HEK293 (cell line): Measurements from ENCODE around the gene SLFN12L.

Source experiments
- CTCF ChIA-PET: fragments of 350-600 bp; formaldehyde crosslinking; extraction: SDS; loops from one replicate; lab custom pipeline; 2021; ENCODE audit warnings: antibody characterized with exemption; lab: Yijun Ruan, JAX
- POLR2A ChIA-PET: fragments of 300-600 bp; formaldehyde crosslinking; extraction: SDS; loops from one replicate; lab custom pipeline; 2020; ENCODE audit warnings: antibody characterized with exemption, inconsistent platforms; lab: Yijun Ruan, JAX
- H3K27ac ChIP-seq: fragments of 200-500 bp; sonication (Bioruptor generic); 2 replicates; pipeline ENCODE4 v1.5.1; 2014; ENCODE audit warnings: low read depth, low read length, control low read depth, inconsistent platforms; ENCODE audit errors: extremely low read depth
- H3K36me3 ChIP-seq, 2 experiments: fragments of 200-500 bp in 1 of 2; sonication (Bioruptor generic) in 1 of 2; 1 replicate in 1 of 2; 2 replicates in 1 of 2; pipeline ENCODE4 v1.5.1; 2014 to 2017; ENCODE audit warnings: inconsistent platforms in 2 of 2, low read length in 2 of 2; ENCODE audit not compliant: control insufficient read depth in 2 of 2, insufficient read depth in 1 of 2
- H3K4me1 ChIP-seq: fragments of 200-500 bp; sonication (Bioruptor generic); 2 replicates; pipeline ENCODE4 v1.5.1; 2014; ENCODE audit warnings: mild to moderate bottlenecking, low read length, inconsistent platforms; ENCODE audit not compliant: control insufficient read depth, insufficient read depth
- H3K4me3 ChIP-seq: 2 replicates; pipeline ENCODE4 v1.5.1; 2011; ENCODE audit warnings: low read depth, mild to moderate bottlenecking, control low read depth, low read length, moderate library complexity
- H3K9me3 ChIP-seq: fragments of 200-500 bp; sonication (Bioruptor generic); 2 replicates; pipeline ENCODE4 v1.5.1; 2014; ENCODE audit warnings: low read depth, low read length, inconsistent platforms; ENCODE audit not compliant: control insufficient read depth, insufficient read depth
- HOXC10 ChIP-seq: sonication (generic); formaldehyde crosslinking; IDR thresholded peaks from 2 replicates; pipeline ENCODE4 v1.8.1; 2023; ENCODE audit warnings: mild to moderate bottlenecking, missing genetic modification reagents
- SP3 ChIP-seq: fragments of 450-650 bp; formaldehyde crosslinking; IDR thresholded peaks from 2 replicates; pipeline ENCODE4 v1.5.1; 2016; ENCODE audit warnings: missing biosample characterization, missing genetic modification characterization
- SP7 ChIP-seq: fragments of 450-650 bp; formaldehyde crosslinking; IDR thresholded peaks from 2 replicates; pipeline ENCODE4 v1.5.1; 2016; ENCODE audit warnings: missing biosample characterization, missing genetic modification characterization
- ZNF221 ChIP-seq: fragments of 450-650 bp; formaldehyde crosslinking; IDR thresholded peaks from 2 replicates; pipeline ENCODE4 v1.5.1; 2017; ENCODE audit warnings: missing biosample characterization, missing genetic modification characterization, borderline replicate concordance
- ZNF366 ChIP-seq: fragments of 450-650 bp; formaldehyde crosslinking; conservative IDR thresholded peaks from 2 replicates; pipeline ENCODE4 v1.5.1; 2016; ENCODE audit warnings: missing biosample characterization, missing genetic modification characterization
- ZNF585B ChIP-seq: fragments of 450-650 bp; formaldehyde crosslinking; IDR thresholded peaks from 2 replicates; pipeline ENCODE4 v1.5.1; 2016; ENCODE audit warnings: missing biosample characterization, missing genetic modification characterization
- ZNF785 ChIP-seq: fragments of 450-650 bp; formaldehyde crosslinking; IDR thresholded peaks from 2 replicates; pipeline ENCODE4 v1.5.1; 2016; ENCODE audit warnings: missing biosample characterization, missing genetic modification characterization
- TF ChIP-seq, protein P1 (sequence below): fragments of 450-650 bp; formaldehyde crosslinking; IDR thresholded peaks from 2 replicates; pipeline ENCODE4 v1.5.1; 2016; ENCODE audit warnings: missing biosample characterization, missing genetic modification characterization, borderline replicate concordance
- TF ChIP-seq, protein P2 (sequence below): fragments of 450-650 bp; formaldehyde crosslinking; IDR thresholded peaks from 2 replicates; pipeline ENCODE4 v1.5.1; 2017; ENCODE audit warnings: missing biosample characterization, missing genetic modification characterization
- TF ChIP-seq, protein P3 (sequence below): fragments of 450-650 bp; formaldehyde crosslinking; IDR thresholded peaks from 2 replicates; pipeline ENCODE4 v1.5.1; 2016; ENCODE audit warnings: missing biosample characterization, missing genetic modification characterization

Gene SLFN12L

DNA sequence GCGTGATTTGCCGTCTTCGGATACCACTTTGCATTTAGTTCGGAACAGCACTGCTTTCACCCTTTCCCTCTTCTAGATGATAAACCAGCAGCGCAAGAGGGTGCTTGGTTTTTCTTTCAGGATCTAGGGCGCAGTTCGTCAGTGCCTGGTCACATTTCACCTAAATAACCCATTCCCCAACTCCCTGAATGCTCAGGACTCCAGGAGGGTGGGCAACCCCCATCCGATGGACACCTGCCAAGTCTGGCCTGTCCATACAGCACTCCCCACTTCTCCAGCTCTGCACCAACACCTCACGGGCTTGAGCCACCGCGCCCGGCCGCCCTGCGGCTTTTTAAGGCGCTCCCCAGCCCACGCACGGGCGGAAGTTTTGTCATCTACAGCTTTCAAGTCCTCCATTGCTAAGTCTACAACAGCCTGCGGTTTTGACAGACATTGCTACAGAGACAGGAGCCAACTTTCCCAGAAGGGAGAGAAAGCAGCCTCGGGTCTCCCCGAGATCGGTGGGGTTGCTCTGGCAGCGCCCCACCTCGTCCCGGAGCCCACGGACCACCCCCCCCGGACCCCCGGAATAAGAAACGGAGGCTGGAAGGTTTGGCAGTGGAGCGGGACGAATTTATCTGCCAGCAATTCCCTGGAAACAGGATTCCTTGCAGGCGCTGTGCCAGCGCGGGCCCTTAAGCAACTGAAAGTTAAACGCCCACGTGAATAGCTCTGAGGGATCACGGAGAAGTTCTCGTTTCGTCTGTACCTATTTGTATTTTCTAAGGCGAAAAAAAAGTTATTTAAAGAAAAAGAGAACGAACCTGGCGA lies 50.4 kb downstream of the SLFN12L start (continued):
- TF ChIP-seq, protein P1, sequence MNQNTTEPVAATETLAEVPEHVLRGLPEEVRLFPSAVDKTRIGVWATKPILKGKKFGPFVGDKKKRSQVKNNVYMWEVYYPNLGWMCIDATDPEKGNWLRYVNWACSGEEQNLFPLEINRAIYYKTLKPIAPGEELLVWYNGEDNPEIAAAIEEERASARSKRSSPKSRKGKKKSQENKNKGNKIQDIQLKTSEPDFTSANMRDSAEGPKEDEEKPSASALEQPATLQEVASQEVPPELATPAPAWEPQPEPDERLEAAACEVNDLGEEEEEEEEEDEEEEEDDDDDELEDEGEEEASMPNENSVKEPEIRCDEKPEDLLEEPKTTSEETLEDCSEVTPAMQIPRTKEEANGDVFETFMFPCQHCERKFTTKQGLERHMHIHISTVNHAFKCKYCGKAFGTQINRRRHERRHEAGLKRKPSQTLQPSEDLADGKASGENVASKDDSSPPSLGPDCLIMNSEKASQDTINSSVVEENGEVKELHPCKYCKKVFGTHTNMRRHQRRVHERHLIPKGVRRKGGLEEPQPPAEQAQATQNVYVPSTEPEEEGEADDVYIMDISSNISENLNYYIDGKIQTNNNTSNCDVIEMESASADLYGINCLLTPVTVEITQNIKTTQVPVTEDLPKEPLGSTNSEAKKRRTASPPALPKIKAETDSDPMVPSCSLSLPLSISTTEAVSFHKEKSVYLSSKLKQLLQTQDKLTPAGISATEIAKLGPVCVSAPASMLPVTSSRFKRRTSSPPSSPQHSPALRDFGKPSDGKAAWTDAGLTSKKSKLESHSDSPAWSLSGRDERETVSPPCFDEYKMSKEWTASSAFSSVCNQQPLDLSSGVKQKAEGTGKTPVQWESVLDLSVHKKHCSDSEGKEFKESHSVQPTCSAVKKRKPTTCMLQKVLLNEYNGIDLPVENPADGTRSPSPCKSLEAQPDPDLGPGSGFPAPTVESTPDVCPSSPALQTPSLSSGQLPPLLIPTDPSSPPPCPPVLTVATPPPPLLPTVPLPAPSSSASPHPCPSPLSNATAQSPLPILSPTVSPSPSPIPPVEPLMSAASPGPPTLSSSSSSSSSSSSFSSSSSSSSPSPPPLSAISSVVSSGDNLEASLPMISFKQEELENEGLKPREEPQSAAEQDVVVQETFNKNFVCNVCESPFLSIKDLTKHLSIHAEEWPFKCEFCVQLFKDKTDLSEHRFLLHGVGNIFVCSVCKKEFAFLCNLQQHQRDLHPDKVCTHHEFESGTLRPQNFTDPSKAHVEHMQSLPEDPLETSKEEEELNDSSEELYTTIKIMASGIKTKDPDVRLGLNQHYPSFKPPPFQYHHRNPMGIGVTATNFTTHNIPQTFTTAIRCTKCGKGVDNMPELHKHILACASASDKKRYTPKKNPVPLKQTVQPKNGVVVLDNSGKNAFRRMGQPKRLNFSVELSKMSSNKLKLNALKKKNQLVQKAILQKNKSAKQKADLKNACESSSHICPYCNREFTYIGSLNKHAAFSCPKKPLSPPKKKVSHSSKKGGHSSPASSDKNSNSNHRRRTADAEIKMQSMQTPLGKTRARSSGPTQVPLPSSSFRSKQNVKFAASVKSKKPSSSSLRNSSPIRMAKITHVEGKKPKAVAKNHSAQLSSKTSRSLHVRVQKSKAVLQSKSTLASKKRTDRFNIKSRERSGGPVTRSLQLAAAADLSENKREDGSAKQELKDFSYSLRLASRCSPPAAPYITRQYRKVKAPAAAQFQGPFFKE (tag by site-specific recombination), result no peak
- TF ChIP-seq ZNF785, result no peak
- TF ChIP-seq, all 188 proteins: peak for 0

DNA sequence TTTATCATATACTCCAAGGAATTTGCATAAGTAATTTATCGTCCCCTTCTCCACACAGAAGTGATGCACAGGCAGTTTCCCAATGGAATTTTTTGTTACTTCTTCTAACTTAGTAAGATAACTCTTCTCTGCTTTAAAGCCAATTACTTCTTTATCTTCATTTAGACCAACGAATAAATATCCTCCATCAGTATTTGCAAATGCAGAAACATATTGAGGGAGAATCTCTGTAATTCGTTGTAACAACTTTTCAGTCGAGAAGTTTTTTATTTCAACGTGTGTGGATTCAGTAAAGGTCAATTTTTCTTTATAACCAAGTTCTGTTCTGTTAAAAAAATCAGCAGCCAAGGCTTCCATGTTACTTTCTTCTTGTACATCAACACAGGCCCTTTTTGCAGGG lies 58.2 kb downstream of the SLFN12L start:
- no peaks in the 10 kb centered on the region for H3K9me3 ChIP-seq
- POLR2A ChIA-PET, result no interaction called here
- no peaks in the 10 kb centered on the region for H3K4me1 ChIP-seq
- H3K4me3 ChIP-seq, result no peak overlapping the region
- no peaks in the 10 kb centered on the region for H3K36me3 ChIP-seq
- H3K27ac ChIP-seq, result no peak overlapping the region
- TF ChIP-seq ZNF221 (tag by site-specific recombination), result no peak
- TF ChIP-seq ZNF585B (tag by site-specific recombination), result no peak
- TF ChIP-seq, protein P2, sequence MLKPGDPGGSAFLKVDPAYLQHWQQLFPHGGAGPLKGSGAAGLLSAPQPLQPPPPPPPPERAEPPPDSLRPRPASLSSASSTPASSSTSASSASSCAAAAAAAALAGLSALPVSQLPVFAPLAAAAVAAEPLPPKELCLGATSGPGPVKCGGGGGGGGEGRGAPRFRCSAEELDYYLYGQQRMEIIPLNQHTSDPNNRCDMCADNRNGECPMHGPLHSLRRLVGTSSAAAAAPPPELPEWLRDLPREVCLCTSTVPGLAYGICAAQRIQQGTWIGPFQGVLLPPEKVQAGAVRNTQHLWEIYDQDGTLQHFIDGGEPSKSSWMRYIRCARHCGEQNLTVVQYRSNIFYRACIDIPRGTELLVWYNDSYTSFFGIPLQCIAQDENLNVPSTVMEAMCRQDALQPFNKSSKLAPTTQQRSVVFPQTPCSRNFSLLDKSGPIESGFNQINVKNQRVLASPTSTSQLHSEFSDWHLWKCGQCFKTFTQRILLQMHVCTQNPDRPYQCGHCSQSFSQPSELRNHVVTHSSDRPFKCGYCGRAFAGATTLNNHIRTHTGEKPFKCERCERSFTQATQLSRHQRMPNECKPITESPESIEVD (tag by site-specific recombination), result no peak
- TF ChIP-seq, protein P3, sequence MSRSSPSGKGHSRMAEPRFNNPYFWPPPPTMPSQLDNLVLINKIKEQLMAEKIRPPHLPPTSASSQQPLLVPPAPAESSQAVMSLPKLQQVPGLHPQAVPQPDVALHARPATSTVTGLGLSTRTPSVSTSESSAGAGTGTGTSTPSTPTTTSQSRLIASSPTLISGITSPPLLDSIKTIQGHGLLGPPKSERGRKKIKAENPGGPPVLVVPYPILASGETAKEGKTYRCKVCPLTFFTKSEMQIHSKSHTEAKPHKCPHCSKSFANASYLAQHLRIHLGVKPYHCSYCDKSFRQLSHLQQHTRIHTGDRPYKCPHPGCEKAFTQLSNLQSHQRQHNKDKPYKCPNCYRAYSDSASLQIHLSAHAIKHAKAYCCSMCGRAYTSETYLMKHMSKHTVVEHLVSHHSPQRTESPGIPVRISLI, result no peak
- CTCF ChIA-PET, result no interaction called here

DNA sequence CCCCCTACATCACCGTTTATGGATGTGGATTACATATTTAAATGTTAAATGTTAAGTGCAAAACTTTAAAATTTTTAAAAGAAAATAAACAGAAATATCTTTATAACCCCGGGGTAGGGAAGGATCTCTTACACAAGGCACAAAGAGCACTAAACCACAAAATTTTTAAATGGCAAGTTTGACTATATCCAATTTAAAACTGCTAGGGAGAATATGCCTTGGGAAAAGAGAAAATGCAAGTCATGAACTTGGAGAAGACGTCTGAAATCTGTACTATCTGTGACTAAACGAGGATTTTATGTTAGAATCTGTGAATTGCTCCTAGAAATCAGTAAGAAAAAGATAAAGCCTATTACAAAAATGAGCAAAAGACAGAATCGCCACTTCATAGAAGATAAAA lies 60.2 kb downstream of the SLFN12L start:
- H3K27ac ChIP-seq, result no peak overlapping the region
- no peaks in the 10 kb centered on the region for H3K36me3 ChIP-seq
- no peaks in the 10 kb centered on the region for H3K4me1 ChIP-seq
- TF ChIP-seq HOXC10 (CRISPR knock-in tag), result no peak
- no peak for TF ChIP-seq SP7 (tag by site-specific recombination)
- H3K4me3 ChIP-seq, result no peak overlapping the region
- no peaks in the 10 kb centered on the region for H3K9me3 ChIP-seq
- ChIA-PET POLR2A (no interaction called here), CTCF (no interaction called here)

DNA sequence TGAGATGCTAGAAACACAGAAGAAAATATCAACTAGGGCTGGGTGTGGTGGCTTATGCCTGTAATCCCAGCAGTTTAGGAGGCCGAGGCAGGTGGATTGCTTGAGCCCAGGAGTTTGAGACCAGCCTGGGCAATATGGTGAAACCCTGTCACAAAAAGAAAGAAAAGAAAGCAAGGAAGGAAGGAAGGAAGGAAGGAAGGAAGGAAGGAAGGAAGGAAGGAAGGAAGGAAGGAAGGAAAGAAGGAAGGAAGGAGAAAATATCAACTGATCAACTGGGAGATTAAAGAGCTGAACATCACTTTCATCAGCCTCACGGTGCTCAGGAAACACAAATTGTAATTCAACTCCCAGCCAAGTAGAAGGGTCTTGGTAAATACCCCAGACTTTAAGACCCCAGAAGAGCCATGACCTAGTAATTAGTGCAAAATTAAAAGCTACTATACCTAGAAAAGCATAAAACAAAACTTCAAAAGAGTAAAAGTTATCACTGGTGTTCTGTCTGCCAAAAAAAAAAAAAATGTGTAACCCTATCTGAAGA lies 61.1 kb downstream of the SLFN12L start:
- no peaks in the 10 kb centered on the region for H3K4me1 ChIP-seq
- no peak overlapping the region for H3K27ac ChIP-seq
- no peaks in the 10 kb centered on the region for H3K9me3 ChIP-seq
- ChIA-PET CTCF (interaction anchor here (0.7 kb wide), 1 partner anchor 163 kb away, joined by 4 read pairs; no protein-coding TSS in a partner anchor), POLR2A (no interaction called here)
- H3K4me3 ChIP-seq, result no peak overlapping the region
- TF ChIP-seq ZNF366 (tag by site-specific recombination) (peak; percentile 54; the same call in 1 of the 2 replicates), SP3 (tag by site-specific recombination) (no peak)
- no peaks in the 10 kb centered on the region for H3K36me3 ChIP-seq
